ENCODE data around the gene INVS.

GRCh38 chr9:100277166-100277979, 178.3 kb downstream of the INVS start:
- TF ChIP-seq, protein P1, sequence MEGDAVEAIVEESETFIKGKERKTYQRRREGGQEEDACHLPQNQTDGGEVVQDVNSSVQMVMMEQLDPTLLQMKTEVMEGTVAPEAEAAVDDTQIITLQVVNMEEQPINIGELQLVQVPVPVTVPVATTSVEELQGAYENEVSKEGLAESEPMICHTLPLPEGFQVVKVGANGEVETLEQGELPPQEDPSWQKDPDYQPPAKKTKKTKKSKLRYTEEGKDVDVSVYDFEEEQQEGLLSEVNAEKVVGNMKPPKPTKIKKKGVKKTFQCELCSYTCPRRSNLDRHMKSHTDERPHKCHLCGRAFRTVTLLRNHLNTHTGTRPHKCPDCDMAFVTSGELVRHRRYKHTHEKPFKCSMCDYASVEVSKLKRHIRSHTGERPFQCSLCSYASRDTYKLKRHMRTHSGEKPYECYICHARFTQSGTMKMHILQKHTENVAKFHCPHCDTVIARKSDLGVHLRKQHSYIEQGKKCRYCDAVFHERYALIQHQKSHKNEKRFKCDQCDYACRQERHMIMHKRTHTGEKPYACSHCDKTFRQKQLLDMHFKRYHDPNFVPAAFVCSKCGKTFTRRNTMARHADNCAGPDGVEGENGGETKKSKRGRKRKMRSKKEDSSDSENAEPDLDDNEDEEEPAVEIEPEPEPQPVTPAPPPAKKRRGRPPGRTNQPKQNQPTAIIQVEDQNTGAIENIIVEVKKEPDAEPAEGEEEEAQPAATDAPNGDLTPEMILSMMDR (IDR thresholded peaks at IDR 0.05; ENCODE audit: low read depth, low read length, missing input control), result no peak
- no peak for TF ChIP-seq SP1 (IDR thresholded peaks at IDR 0.05)
- no peak for TF ChIP-seq ATF3 (IDR thresholded peaks at IDR 0.05)
- TF ChIP-seq FOXA1 (IDR thresholded peaks at IDR 0.05), result no peak
- no peak for TF ChIP-seq GABPA (IDR thresholded peaks at IDR 0.05 in 1 of 2, conservative IDR thresholded peaks at IDR 0.05 in 1 of 2)
- TF ChIP-seq RAD21 (IDR thresholded peaks at IDR 0.05), result no peak
- TF ChIP-seq YY1 (IDR thresholded peaks at IDR 0.05), result no peak
- TF ChIP-seq REST (IDR thresholded peaks at IDR 0.05), result no peak
- TF ChIP-seq JUND (IDR thresholded peaks at IDR 0.05), result no peak

Measured in liver (tissue), 3 donors.